Parathyroid adenoma (tissue), 2 donors: Measurements from ENCODE around the gene SLC24A4.

Source experiments
- H2AFZ ChIP-seq: fragments of 300-600 bp; sonication (generic); one replicate; pipeline ENCODE4 v1.7.0; 2017; ENCODE audit warnings: antibody characterized with exemption, mild to moderate bottlenecking
- H3K27ac ChIP-seq: fragments of 300-600 bp; sonication (generic); one replicate; pipeline ENCODE4 v1.7.0; 2017
- H3K27me3 ChIP-seq: fragments of 300-600 bp; sonication (generic); one replicate; pipeline ENCODE4 v1.7.0; 2017; ENCODE audit warnings: low read length; ENCODE audit not compliant: control insufficient read depth, insufficient read depth
- H3K36me3 ChIP-seq: fragments of 300-600 bp; sonication (generic); one replicate; pipeline ENCODE4 v1.7.0; 2017; ENCODE audit warnings: low read length; ENCODE audit not compliant: control insufficient read depth, insufficient read depth
- H3K4me1 ChIP-seq: fragments of 300-600 bp; sonication (generic); one replicate; pipeline ENCODE4 v1.7.0; 2017; ENCODE audit warnings: control low read depth
- H3K4me2 ChIP-seq: fragments of 300-600 bp; sonication (generic); one replicate; pipeline ENCODE4 v1.7.0; 2017; ENCODE audit warnings: low read length
- H3K4me3 ChIP-seq: fragments of 300-600 bp; sonication (generic); one replicate; pipeline ENCODE4 v1.7.0; 2017; ENCODE audit warnings: low read depth, low read length
- H3K79me2 ChIP-seq: fragments of 300-600 bp; sonication (generic); one replicate; pipeline ENCODE4 v1.7.0; 2017; ENCODE audit warnings: control low read depth
- H3K9ac ChIP-seq: fragments of 300-600 bp; sonication (generic); one replicate; pipeline ENCODE4 v1.7.0; 2017; ENCODE audit warnings: mild to moderate bottlenecking
- H3K9me3 ChIP-seq: fragments of 300-600 bp; sonication (generic); one replicate; pipeline ENCODE4 v1.7.0; 2017; ENCODE audit warnings: low read length; ENCODE audit not compliant: control insufficient read depth
- TF ChIP-seq, protein P1 (sequence below): fragments of 300-600 bp; sonication (generic); IDR thresholded peaks from one replicate; pipeline ENCODE4 v1.7.0; 2017; ENCODE audit warnings: antibody characterized with exemption, mild to moderate bottlenecking
- donor health status: primary hyperparathyroidism.

SLC24A4 gene

DNA sequence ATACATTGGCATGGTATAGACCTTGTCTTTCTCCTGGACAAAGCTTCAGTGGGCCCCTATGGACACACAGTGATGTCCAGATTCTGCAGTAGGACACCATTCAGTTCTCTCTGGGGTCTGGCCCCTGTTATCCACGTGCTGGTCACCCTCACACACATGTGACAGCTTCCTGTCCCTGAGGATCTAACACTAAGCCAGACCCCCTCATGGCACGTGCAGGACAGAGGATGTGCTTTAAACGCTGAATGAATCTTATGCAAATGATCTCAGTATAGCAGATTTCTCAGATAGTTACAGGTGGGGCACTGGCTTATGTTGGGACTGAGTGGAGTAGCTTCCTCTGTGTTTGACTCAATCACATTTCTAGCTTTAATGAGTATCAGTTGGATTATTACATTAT is 33.7 kb downstream of the SLC24A4 start:
- no peak overlapping the region for H3K27ac ChIP-seq
- H3K4me1 ChIP-seq, result no peaks in the 10 kb centered on the region
- no peaks in the 10 kb centered on the region for H3K9me3 ChIP-seq
- no peak overlapping the region for H3K9ac ChIP-seq
- H3K36me3 ChIP-seq, result no peaks in the 10 kb centered on the region
- H3K79me2 ChIP-seq, result no peaks in the 10 kb centered on the region
- no peak overlapping the region for H3K4me2 ChIP-seq
- no peak overlapping the region for H3K4me3 ChIP-seq
- H2AFZ ChIP-seq, result no peak overlapping the region
- no peaks in the 10 kb centered on the region for H3K27me3 ChIP-seq
- TF ChIP-seq, protein P1, sequence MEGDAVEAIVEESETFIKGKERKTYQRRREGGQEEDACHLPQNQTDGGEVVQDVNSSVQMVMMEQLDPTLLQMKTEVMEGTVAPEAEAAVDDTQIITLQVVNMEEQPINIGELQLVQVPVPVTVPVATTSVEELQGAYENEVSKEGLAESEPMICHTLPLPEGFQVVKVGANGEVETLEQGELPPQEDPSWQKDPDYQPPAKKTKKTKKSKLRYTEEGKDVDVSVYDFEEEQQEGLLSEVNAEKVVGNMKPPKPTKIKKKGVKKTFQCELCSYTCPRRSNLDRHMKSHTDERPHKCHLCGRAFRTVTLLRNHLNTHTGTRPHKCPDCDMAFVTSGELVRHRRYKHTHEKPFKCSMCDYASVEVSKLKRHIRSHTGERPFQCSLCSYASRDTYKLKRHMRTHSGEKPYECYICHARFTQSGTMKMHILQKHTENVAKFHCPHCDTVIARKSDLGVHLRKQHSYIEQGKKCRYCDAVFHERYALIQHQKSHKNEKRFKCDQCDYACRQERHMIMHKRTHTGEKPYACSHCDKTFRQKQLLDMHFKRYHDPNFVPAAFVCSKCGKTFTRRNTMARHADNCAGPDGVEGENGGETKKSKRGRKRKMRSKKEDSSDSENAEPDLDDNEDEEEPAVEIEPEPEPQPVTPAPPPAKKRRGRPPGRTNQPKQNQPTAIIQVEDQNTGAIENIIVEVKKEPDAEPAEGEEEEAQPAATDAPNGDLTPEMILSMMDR, result no peak

GRCh38 chr14:92360651-92361370 is 37.8 kb downstream of the SLC24A4 start:
- TF ChIP-seq, protein P1, result no peak
- Histone ChIP-seq H3K79me2 (no peaks in the 10 kb centered on the region), H3K4me2 (no peak overlapping the region), H3K9ac (no peak overlapping the region), H3K9me3 (no peaks in the 10 kb centered on the region), H3K27ac (no peak overlapping the region), H3K4me3 (no peak overlapping the region), H2AFZ (no peak overlapping the region), H3K36me3 (no peaks in the 10 kb centered on the region), H3K4me1 (no peaks in the 10 kb centered on the region), H3K27me3 (no peaks in the 10 kb centered on the region)

- Histone ChIP-seq H3K9me3 (no peaks in the 10 kb centered on the region), H3K9ac (no peak overlapping the region), H3K4me2 (no peak overlapping the region), H3K79me2 (no peaks in the 10 kb centered on the region), H2AFZ (no peak overlapping the region), H3K4me1 (no peaks in the 10 kb centered on the region), H3K27me3 (no peaks in the 10 kb centered on the region), H3K36me3 (no peaks in the 10 kb centered on the region), H3K27ac (no peak overlapping the region), H3K4me3 (no peak overlapping the region)
- TF ChIP-seq, protein P1, result no peak
Measured at GRCh38 chr14:92362781-92363235, 39.8 kb downstream of the SLC24A4 start.

- no peaks in the 10 kb centered on the region for H3K36me3 ChIP-seq
- H3K79me2 ChIP-seq, result no peaks in the 10 kb centered on the region
- no peaks in the 10 kb centered on the region for H3K27me3 ChIP-seq
- no peak overlapping the region for H3K27ac ChIP-seq
- H3K4me1 ChIP-seq, result no peaks in the 10 kb centered on the region
- no peak overlapping the region for H3K4me2 ChIP-seq
- H3K9ac ChIP-seq, result no peak overlapping the region
- TF ChIP-seq, protein P1, result no peak
- no peak overlapping the region for H3K4me3 ChIP-seq
- no peaks in the 10 kb centered on the region for H3K9me3 ChIP-seq
- no peak overlapping the region for H2AFZ ChIP-seq
Measured at GRCh38 chr14:92366237-92366636, 43.3 kb downstream of the SLC24A4 start.

GRCh38 chr14:92368001-92368400 is 45.0 kb downstream of the SLC24A4 start:
- Histone ChIP-seq H3K4me1 (no peaks in the 10 kb centered on the region), H2AFZ (no peak overlapping the region), H3K27me3 (no peaks in the 10 kb centered on the region), H3K27ac (no peak overlapping the region), H3K9me3 (no peaks in the 10 kb centered on the region), H3K79me2 (no peaks in the 10 kb centered on the region), H3K36me3 (no peaks in the 10 kb centered on the region), H3K4me3 (no peak overlapping the region), H3K4me2 (no peak overlapping the region), H3K9ac (no peak overlapping the region)
- TF ChIP-seq, protein P1, result no peak
